Lung (tissue), 12 donors: ENCODE data around the gene ZNF205. TPM values are rescaled to one million over a fixed set of nuclear protein-coding genes. Genes with fewer than 3 reads are reported as not detected.
"Not testable (repeated sequence)": the region's sequence is repeated elsewhere in the genome, so short reads cannot be mapped to it uniquely, and the experiment has no call there.

Experiments used
- ATAC-seq: fragments of 200-7000 bp; cut with Tn5 transposase; one replicate; pipeline ENCODE4 v1.9.1; 2020; ENCODE audit warnings: moderate number of reproducible peaks; ENCODE audit not compliant: insufficient read depth, low FRiP score
- DNase-seq, 3 donors: peaks; one replicate each; pipeline ENCODE4 v3.0.0-alpha.2; 2013 to 2017
- H3K27ac ChIP-seq, 2 donors: one replicate each; pipeline ENCODE4 v1.5.1; 2013; ENCODE audit warnings: mild to moderate bottlenecking in 2 of 2, moderate library complexity in 2 of 2, control low read depth in 1 of 2, inconsistent platforms in 1 of 2, low read depth in 1 of 2, low read length in 1 of 2
- H3K27me3 ChIP-seq, 3 donors: one replicate each; pipeline ENCODE4 v1.5.1; 2013; ENCODE audit warnings: low read length in 2 of 3; ENCODE audit not compliant: control insufficient read depth in 3 of 3, insufficient read depth in 3 of 3
- H3K36me3 ChIP-seq, 4 donors: one replicate each; pipeline ENCODE4 v1.5.1; 2013; ENCODE audit warnings: low read length in 4 of 4, mild to moderate bottlenecking in 1 of 4, moderate library complexity in 1 of 4; ENCODE audit not compliant: control insufficient read depth in 4 of 4, insufficient read depth in 4 of 4
- H3K4me1 ChIP-seq, 5 donors: one replicate each; pipeline ENCODE4 v1.5.1; 2013; ENCODE audit warnings: low read length in 5 of 5, mild to moderate bottlenecking in 2 of 5, moderate library complexity in 1 of 5; ENCODE audit not compliant: control insufficient read depth in 5 of 5, insufficient read depth in 5 of 5
- H3K4me3 ChIP-seq: one replicate; pipeline ENCODE4 v1.5.1; 2013; ENCODE audit warnings: mild to moderate bottlenecking, control low read depth, moderate library complexity
- H3K9ac ChIP-seq, 2 donors: one replicate each; pipeline ENCODE4 v1.5.1; 2013; ENCODE audit warnings: low read length in 2 of 2, control low read depth in 1 of 2; ENCODE audit not compliant: insufficient read depth in 1 of 2
- H3K9me3 ChIP-seq, 4 donors: one replicate each; pipeline ENCODE4 v1.5.1; 2013; ENCODE audit warnings: low read length in 3 of 4, mild to moderate bottlenecking in 1 of 4, moderate library complexity in 1 of 4; ENCODE audit not compliant: control insufficient read depth in 4 of 4, insufficient read depth in 3 of 4
- CTCF ChIP-seq: IDR thresholded peaks from 2 replicates; pipeline ENCODE4 v1.5.1; 2012; ENCODE audit warnings: mild to moderate bottlenecking; ENCODE audit errors: control extremely low read depth, extremely low read depth
- WGBS, 2 donors: extraction: QIAGEN DNeasy Blood & Tissue Kit; methylation state at CpG; one replicate each; pipeline ENCODE4 v1.1.7; 2013; 5-methylcytosine and 5-hydroxymethylcytosine counted together
- polyA plus RNA-seq, 2 donors: library from polyadenylated mRNA; stranded (reverse); fragments of 200-250 nt; gene quantifications; one replicate each; pipeline ENCODE4 v1.2.1, GENCODE V29; 2013
- total RNA-seq, 2 donors: library from RNA; depleted of rRNA in 1 of 2; stranded (reverse); fragments of >200 nt in 1 of 2; gene quantifications; one replicate each; pipeline ENCODE4 v1.2.1, GENCODE V29; 2014 to 2021
- donor health status: control.
- donor health status: control.
- donor health status: Bipolar disorder and iron deficiency.
- donor health status: healthy.
- donor health status: DM: yes; HTN: yes; CAD: no.

Gene ZNF205
- total and polyA plus RNA-seq, 4 donors = 9.8 to 33.0 (median 11.5) TPM

- DNase-seq (no peak), ATAC-seq (no peak)
- 96 to 98% methylated on average over 13 of the region's 13 CpGs for WGBS, 2 donors
- no peak overlapping the region for H3K27ac ChIP-seq
- peaks cover 0 to 11% (median 3%) of the 10 kb centered on the region in 5 donors for H3K4me1 ChIP-seq
- H3K4me3 ChIP-seq = no peak overlapping the region
- H3K27me3 ChIP-seq = no peaks in the 10 kb centered on the region
- H3K9ac ChIP-seq = no peak overlapping the region
- no peak for TF ChIP-seq CTCF
- peaks cover 0 to 37% (median 7%) of the 10 kb centered on the region in 4 donors for H3K36me3 ChIP-seq
- H3K9me3 ChIP-seq = no peaks in the 10 kb centered on the region
These were observed 24.9 kb downstream of the ZNF205 start for GRCh38 chr16:3137267-3137666.

- H3K27me3 ChIP-seq = no peaks in the 10 kb centered on the region
- peaks cover 0 to 11% (median 0%) of the 10 kb centered on the region in 5 donors for H3K4me1 ChIP-seq
- TF ChIP-seq CTCF = no peak
- H3K4me3 ChIP-seq = no peak overlapping the region
- ATAC-seq (no peak), DNase-seq (no peak)
- peaks cover 0 to 44% (median 7%) of the 10 kb centered on the region in 4 donors for H3K36me3 ChIP-seq
- H3K9me3 ChIP-seq = no peaks in the 10 kb centered on the region
- H3K9ac ChIP-seq = no peak overlapping the region
- no peak overlapping the region for H3K27ac ChIP-seq
- WGBS, 2 donors = 89 to 91% methylated on average over 21 of the region's 21 CpGs
These were observed 26.0 kb downstream of the ZNF205 start for GRCh38 chr16:3138342-3138741.

DNA sequence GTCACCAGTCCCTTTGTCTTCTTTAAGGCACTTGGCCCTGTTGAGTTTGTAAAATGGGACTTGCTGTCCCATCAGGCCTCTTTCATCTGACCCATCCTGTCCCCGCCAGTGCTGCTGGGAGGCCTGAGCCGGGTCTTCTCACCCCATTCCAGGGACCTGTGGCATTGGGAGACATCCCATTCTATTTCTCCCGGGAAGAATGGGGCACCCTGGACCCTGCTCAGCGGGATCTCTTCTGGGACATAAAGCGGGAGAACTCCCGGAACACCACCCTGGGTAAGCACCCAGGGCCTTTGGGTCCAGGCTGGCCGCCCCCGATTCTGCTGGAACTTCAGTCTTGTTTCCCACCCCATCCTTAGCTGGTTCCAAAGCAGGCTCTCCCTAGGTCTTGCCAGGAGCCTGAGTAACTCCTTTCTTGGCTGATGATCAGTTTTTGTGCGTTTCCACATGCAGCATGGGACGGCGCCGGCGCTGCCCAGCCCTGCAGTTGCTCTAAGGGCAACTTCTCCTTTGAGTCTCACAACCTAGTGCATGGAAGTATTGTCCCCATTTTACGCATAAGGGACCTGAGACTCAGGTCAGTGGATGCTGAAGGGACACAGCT lies 26.5 kb downstream of the ZNF205 start:
- WGBS, 2 donors = 93 to 94% methylated on average over 14 of the region's 14 CpGs
- no peak overlapping the region for H3K27ac ChIP-seq

DNA sequence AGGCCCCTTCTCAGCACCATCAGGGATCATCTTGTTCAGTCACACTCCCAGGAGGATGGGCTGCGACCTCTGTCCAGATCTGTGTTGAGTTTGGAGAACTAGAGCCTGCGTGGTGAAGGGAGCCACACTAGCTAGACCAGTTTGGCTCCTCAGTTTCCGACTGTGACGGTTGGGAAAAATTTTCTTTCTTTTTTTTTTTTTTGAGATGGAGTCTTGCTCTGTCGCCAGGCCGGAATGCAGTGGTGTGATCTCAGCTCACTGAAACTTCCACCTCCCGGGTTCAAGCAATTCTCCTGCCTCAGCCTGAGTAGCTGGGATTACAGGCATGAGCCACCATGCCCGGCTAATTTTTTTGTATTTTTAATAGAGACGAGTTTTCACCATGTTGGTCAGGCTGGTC lies 27.2 kb downstream of the ZNF205 start:
- not testable (repeated sequence) for H3K27me3 ChIP-seq, H3K4me1 ChIP-seq, H3K9me3 ChIP-seq, H3K4me3 ChIP-seq, ATAC-seq, H3K27ac ChIP-seq, H3K9ac ChIP-seq, DNase-seq
- 93 to 97% methylated on average over 9 of the region's 9 CpGs for WGBS, 2 donors
- H3K36me3 ChIP-seq = peaks cover 0 to 44% (median 5%) of the 10 kb centered on the region in 4 donors

More for the DNA sequence above, 26.5 kb downstream of the ZNF205 start:
- no peaks in the 10 kb centered on the region for H3K27me3 ChIP-seq
- H3K36me3 ChIP-seq = peaks cover 0 to 44% (median 7%) of the 10 kb centered on the region in 4 donors
- TF ChIP-seq CTCF = no peak
- no peak overlapping the region for H3K9ac ChIP-seq
- DNase-seq = no peak
- H3K4me3 ChIP-seq = no peak overlapping the region
- no peaks in the 10 kb centered on the region for H3K9me3 ChIP-seq
- H3K4me1 ChIP-seq = peaks cover 0 to 8% (median 0%) of the 10 kb centered on the region in 5 donors
- no peak for ATAC-seq
